MCF 10A (cell line): ENCODE data around the gene TMEM53. TPM values are rescaled to one million over a fixed set of nuclear protein-coding genes. Genes with fewer than 3 reads are reported as not detected.

Source experiments
- BruUV-seq: library from RNA; stranded (reverse); fragments of 400-500 nt; replicated peaks from 2 replicates; lab custom pipeline; 2021; lab: Mats Ljungman, UMichigan
- CTCF ChIA-PET: fragments of 300-600 bp; sonication (Branson Sonifier 250); formaldehyde crosslinking; extraction: SDS; loops from one replicate; lab custom pipeline; 2021; ENCODE audit warnings: antibody characterized with exemption, inconsistent platforms; lab: Yijun Ruan, JAX
- POLR2A ChIA-PET: fragments of 300-600, 350-650 bp; sonication (Branson Sonifier 250); formaldehyde crosslinking; extraction: SDS; loops from one replicate; lab custom pipeline; 2020; ENCODE audit warnings: antibody characterized with exemption, inconsistent platforms; lab: Yijun Ruan, JAX
- DNase-seq: peaks from one replicate; pipeline ENCODE4 v3.0.0-alpha.2; 2018; ENCODE audit not compliant: unreplicated experiment
- H3K27ac Mint-ChIP-seq: one replicate; pipeline ENCODE4 v1.8.0; 2022; ENCODE audit warnings: mild to moderate bottlenecking, low read depth, mixed read lengths; ENCODE audit not compliant: unreplicated experiment
- H3K27me3 Mint-ChIP-seq: one replicate; pipeline ENCODE4 v1.8.0; 2022; ENCODE audit warnings: mixed read lengths; ENCODE audit not compliant: insufficient read depth, unreplicated experiment
- H3K36me3 Mint-ChIP-seq: one replicate; pipeline ENCODE4 v1.8.0; 2022; ENCODE audit warnings: mild to moderate bottlenecking, moderate library complexity, mixed read lengths; ENCODE audit not compliant: insufficient read depth, unreplicated experiment
- H3K4me1 Mint-ChIP-seq: one replicate; pipeline ENCODE4 v1.8.0; 2022; ENCODE audit warnings: mixed read lengths; ENCODE audit not compliant: insufficient read depth, unreplicated experiment
- H3K4me3 Mint-ChIP-seq: one replicate; pipeline ENCODE4 v1.8.0; 2022; ENCODE audit warnings: mild to moderate bottlenecking, moderate library complexity, mixed read lengths; ENCODE audit not compliant: unreplicated experiment
- H3K9me3 Mint-ChIP-seq: one replicate; pipeline ENCODE4 v1.8.0; 2022; ENCODE audit warnings: mixed read lengths; ENCODE audit not compliant: unreplicated experiment
- CTCF ChIP-seq: fragments of 200-600 bp; IDR thresholded peaks from one replicate; pipeline ENCODE4 v1.8.0; 2022; ENCODE audit warnings: antibody characterized with exemption, mild to moderate bottlenecking; ENCODE audit not compliant: unreplicated experiment
- intact Hi-C: fragments of 100-400 bp; cut with micrococcal nuclease; formaldehyde crosslinking; loops from 2 replicates; pipeline ENCODE4 v1.14.1; 2022
- total RNA-seq: library from RNA; stranded (reverse); gene quantifications from 2 replicates; pipeline ENCODE4 v1.2.3, GENCODE V29; 2022

Gene TMEM53
- total RNA-seq, 1 experiment from 2014 or later: 2.2 TPM

- intact Hi-C loops: no loop called here
- H3K27me3 Mint-ChIP-seq: no peaks in the 10 kb centered on the region
Observed at GRCh38 chr1:44610527-44611148, 63.6 kb downstream of the TMEM53 start.

GRCh38 chr1:44609768-44610526, 64.3 kb downstream of the TMEM53 start:
- POLR2A ChIA-PET: no interaction called here
- no peak overlapping the region for H3K4me3 Mint-ChIP-seq
- H3K27me3 Mint-ChIP-seq: no peaks in the 10 kb centered on the region
- H3K27ac Mint-ChIP-seq: no peak overlapping the region
- no TSS peak for BruUV-seq
- H3K4me1 Mint-ChIP-seq: peaks cover 7% of the 10 kb centered on the region
- no peaks in the 10 kb centered on the region for H3K9me3 Mint-ChIP-seq
- no peak for TF ChIP-seq CTCF
- DNase-seq: no peak
- no peaks in the 10 kb centered on the region for H3K36me3 Mint-ChIP-seq
- CTCF ChIA-PET: interaction anchor here (1.1 to 1.3 kb wide), 4 partner anchors 11 to 294 kb away, joined by 3 to 4 read pairs (median 3); no protein-coding TSS in a partner anchor
- intact Hi-C loops: loop anchor here (1.0 kb wide), 1 partner anchor 43 kb away; no protein-coding TSS in a partner anchor

More at GRCh38 chr1:44610527-44611148, 63.6 kb downstream of the TMEM53 start:
- no peak for TF ChIP-seq CTCF
- Mint-ChIP-seq H3K27ac (no peak overlapping the region), H3K4me1 (peaks cover 7% of the 10 kb centered on the region), H3K9me3 (no peaks in the 10 kb centered on the region), H3K36me3 (peaks cover 5% of the 10 kb centered on the region), H3K4me3 (no peak overlapping the region)
- ChIA-PET CTCF (interaction anchor here (1.2 kb wide), 1 partner anchor 295 kb away, joined by 3 read pairs; no protein-coding TSS in a partner anchor), POLR2A (no interaction called here)
- no TSS peak for BruUV-seq
- DNase-seq: no peak

- Mint-ChIP-seq H3K9me3 (no peaks in the 10 kb centered on the region), H3K27ac (no peak overlapping the region), H3K4me1 (peaks cover 7% of the 10 kb centered on the region), H3K36me3 (no peaks in the 10 kb centered on the region), H3K27me3 (no peaks in the 10 kb centered on the region), H3K4me3 (no peak overlapping the region)
- no TSS peak for BruUV-seq
- DNase-seq: peak; percentile 43
- ChIA-PET CTCF (interaction anchor here (1.1 to 1.3 kb wide), 3 partner anchors 10 to 16 kb away, joined by 3 to 4 read pairs (median 3); no protein-coding TSS in a partner anchor), POLR2A (interaction anchor here (0.6 kb wide), 1 partner anchor 339 kb away, joined by 3 read pairs; no protein-coding TSS in a partner anchor)
- TF ChIP-seq CTCF: peak; percentile 31
- intact Hi-C loops: loop anchor here (1.0 kb wide), 1 partner anchor 44 kb away; no protein-coding TSS in a partner anchor
Observed at GRCh38 chr1:44609412-44609767, 64.9 kb downstream of the TMEM53 start.

GRCh38 chr1:44608141-44608540, 66.1 kb downstream of the TMEM53 start:
- ChIA-PET POLR2A (no interaction called here), CTCF (interaction anchor here (0.6 to 1.6 kb wide), 8 partner anchors 13 to 390 kb away, joined by 3 to 4 read pairs (median 3); no protein-coding TSS in a partner anchor)
- TF ChIP-seq CTCF: peak; percentile 14
- Mint-ChIP-seq H3K9me3 (no peaks in the 10 kb centered on the region), H3K36me3 (no peaks in the 10 kb centered on the region), H3K27ac (no peak overlapping the region), H3K27me3 (no peaks in the 10 kb centered on the region), H3K4me1 (peaks cover 7% of the 10 kb centered on the region), H3K4me3 (no peak overlapping the region)
- no TSS peak for BruUV-seq
- DNase-seq: no peak
- intact Hi-C loops: no loop called here
